ENCODE data around the gene BABAM1.
"Not testable (repeated sequence)": the region's sequence is repeated elsewhere in the genome, so short reads cannot be mapped to it uniquely, and the experiment has no call there.

Gene BABAM1

DNA sequence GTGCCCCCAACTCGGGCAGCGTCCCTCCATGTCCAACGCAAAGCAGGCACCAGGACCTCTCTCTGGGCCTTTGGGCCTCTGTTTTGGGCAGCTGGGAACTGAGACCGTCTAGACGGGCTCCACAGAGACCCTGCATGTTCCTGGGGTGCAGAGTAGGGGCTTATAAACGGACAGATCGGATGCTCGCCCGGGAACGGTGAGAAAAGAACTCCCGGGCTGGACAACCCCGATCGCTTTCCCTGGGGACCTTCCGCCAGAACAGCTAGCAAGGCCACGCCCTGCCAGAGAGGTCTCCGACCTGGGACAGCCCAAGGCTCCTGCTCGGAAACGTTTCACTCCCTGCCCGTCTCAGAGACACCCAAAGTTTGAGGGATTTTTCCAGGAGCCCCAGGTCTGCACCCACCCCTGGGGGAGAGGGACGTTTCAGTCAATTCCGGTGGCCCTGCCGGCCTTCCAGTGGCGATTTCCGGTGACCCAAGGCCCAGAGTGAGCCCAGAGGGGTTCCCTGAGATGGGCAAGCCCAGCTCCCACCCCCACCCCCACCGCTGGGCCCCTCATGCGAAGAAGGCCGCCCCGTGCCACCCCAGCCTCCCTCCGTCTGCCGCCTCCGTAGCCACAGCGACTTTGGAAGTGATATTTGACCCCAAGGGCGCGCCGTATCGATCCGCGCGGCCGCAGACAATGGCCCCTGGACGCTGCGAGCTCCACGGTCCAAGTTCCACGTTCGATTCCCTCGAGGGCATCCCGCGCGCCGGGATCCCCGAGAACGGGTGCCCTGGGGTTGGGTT lies 23.2 kb upstream of the BABAM1 start:
- peak in 1 of 2 experiments; percentile 28 for DNase-seq

DNA sequence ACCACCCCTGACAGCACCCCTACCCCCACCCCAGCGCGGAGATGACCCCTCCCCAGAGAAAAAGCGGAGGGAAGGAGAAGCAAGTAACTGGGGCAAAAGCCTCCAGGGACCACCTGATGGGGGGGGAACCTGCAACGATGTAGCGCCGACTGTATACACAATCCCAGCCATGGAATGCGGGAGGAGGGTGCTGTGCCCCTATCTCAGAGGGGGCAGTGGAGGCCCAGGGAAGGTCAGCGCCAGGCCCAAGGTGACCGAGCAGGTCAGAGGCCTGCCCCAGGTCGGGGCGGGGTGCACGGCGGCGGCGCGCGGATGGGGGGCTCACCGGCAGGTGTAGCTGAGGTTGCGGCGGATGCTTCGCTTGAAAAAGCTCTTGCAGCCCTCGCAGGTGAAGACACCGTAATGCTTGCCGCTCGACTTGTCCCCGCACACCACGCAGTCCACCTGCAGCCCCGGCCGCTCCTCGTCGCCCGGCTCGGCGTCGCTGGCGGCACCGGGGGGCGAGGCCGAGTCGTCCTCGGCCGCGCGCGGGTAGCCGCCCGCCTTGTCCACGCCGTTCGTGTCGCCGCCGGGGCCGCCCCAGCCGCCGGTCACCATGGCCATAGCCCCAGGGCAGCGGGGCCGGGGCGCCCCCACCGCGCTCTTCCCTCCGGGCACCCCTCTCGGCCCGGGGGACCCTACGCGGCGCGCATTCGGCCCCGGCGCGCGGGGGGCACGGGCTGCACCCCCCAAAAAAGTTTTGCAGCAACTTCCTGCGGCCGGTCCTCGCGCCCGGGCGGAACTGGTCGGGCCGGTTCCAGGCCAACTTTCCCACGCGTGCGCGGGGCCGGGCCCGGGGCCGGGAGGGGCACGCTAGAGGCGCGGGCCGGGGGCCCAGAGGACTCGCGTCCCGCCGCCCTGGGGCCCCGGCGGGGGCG lies 22.4 kb upstream of the BABAM1 start:
- no peak for DNase-seq

DNA sequence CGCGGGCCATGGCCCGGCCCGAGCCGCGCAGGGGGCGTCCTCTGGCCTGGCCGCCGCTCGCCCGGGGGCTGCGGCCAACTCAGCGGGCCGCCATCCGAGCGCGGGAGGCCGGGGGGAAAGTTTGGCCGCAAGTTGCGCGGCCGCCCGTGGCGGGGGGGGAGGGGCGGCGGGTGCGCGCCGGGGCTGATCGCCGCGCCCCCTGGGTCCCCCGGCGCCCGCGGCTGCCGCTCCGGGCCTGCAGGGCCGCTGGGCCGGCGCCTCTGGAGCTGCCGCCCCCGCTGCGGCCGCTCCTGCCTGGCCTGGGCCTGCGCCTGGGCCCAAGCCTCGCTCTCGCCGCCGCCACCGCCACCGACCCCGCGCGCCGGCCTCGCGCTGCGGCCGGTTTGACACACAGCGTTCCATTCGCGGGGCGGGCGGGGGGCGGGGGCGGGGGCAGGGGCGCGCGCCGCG lies 21.7 kb upstream of the BABAM1 start, which contains the start of gene NR2F6:
NR2F6 (minus strand) TSS at position 385 of the 450 bp plus-strand sequence. CDS start 699 bp downstream, outside the sequence.
- DNase-seq = no peak

DNA sequence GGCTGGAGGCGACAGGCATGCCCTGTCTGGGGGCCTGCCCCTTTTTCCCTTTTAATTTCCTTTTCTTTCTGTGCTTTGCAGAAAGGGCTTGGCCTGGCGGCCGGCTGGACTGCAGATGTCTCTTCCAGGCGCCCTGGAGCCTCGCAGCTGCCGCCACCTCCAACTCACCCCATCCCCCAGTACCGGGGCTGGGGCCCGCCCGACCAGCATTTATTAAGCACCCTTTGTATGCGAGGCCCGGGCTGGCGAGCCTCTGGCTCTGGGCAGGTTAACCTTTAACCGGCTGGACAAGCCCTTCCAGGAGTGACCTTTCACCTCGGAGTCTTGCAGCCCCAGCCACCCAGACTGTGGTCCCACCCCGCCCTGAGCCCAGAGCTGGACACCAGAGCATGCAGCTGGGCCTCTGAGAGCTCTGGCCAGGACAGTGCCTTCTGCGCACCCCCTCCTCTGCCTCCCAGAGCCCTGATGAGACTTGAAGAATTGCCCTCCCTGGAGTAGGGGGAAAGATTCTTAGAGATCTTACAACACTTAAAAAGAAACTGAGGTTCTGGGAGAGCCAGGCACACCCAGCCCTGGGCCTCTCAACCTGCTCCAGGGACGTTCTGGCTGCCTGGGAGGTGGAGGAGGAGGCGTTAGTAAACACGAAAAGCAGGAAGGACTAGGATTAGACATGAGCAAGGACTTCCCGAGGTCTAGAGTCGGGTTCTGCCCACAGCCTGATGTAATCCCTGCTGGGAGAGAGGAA lies 20.4 kb upstream of the BABAM1 start:
- no peak for DNase-seq

DNA sequence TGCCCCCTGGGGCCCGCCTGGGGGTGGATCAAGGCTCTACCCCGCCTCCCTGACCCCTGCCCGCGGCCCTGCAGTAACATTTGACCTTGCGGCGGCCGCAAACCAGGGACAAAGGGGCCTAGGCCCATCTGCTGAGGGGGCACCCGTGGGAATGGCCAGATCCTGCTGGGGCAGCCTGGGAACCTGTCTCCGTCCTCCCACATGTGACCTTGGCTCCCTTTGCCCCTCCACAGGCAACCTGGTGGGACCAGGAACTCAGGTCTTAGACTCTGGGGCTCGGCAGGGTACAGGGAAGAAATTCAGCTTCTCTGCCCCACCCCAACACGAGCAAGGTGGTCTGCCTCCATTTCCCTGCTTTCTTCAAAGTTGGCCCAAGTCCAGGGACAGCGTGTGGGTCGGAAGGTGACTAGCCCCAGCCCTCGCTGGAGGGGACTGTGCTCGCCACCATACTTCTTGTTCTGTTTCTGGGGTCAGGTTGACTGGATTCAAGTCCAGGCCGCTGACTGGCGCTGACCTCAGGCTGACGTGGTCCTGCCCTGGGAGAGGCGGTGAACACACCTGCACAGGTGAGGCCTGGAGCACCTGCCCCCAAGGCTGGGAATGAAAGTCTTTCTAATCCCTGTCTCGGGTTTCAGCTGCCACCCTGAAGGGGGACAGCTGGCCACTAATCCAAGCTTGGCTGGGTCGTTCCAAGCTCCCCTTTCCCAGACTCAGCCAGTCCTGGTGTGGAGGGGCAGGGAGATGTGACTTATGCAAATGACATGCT lies 19.0 kb upstream of the BABAM1 start:
- no peak for DNase-seq

DNA sequence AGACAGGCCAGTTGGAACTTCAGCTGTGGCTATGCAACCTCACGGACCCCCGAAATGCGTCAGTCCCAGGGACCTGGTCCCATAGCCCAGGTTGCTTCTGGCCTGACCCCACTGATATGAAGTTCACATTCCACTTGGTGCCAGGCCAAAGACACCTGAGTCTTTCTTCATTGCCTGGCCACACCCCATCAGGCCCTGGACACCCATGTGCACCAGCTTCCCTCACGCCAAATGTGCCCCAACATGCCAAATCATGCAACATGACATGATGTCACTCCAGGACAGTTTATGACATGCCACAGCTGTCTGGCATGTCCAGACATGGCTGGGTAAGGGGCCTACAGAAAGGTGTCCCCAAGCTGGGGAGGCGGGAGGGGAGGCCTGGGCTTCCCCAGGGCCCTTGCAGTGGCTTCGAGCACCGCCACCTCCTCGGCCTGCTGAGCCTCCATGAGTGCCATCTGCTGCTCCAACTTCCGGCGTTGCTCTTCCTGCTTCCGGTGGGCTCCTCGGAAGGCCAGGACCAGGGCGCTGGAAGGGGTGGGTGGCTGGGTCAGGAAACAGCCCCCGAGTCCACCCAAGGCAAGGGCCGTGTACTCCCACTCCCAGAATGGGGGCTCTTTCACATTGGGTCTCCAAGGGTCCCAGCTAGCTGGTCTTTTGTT lies 17.2 kb upstream of the BABAM1 start:
- no peak for DNase-seq

DNA sequence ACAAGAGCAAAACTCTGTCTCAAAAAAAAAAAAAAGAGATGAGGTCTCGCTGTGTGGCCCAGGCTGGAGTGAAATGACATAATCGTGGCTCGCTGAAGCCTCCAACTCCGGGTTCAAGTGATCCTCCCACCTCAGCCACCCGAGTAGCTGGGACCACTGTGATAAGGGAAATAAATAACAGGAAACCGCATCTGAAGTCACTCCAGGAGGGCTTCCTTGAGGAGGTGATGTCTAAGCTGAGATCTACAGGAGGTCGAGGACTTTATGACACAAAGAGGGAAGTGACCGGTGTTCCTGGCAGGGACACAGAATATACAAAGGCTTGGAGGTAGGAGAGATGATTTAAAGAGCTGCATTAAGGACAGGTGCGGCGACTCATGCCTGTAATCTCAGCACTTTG lies 12.6 kb upstream of the BABAM1 start:
- no peak for DNase-seq

DNA sequence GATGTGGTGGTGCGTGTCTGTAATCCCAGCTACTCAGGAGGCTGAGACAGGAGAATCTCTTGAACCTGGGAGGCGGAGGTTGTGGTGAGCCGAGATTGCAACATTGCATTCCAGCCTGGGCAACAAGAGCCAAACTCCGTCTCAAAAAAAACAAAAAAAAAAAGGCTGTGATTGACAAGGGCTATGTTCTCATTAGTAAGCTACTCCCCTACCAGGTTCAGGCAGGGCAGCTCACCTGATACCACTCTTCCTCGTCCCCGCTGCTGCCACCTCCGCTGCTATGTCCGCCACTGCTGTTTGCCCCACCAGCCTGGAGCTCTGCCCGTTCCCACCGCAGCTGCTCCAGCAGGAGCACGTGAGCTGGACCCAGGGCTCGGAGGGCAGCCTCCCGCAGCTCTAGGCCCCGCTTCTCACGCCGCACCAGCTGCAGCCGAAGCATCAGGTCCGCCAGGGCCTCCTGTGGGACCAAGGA lies 12.1 kb upstream of the BABAM1 start:
- no peak for DNase-seq

DNA sequence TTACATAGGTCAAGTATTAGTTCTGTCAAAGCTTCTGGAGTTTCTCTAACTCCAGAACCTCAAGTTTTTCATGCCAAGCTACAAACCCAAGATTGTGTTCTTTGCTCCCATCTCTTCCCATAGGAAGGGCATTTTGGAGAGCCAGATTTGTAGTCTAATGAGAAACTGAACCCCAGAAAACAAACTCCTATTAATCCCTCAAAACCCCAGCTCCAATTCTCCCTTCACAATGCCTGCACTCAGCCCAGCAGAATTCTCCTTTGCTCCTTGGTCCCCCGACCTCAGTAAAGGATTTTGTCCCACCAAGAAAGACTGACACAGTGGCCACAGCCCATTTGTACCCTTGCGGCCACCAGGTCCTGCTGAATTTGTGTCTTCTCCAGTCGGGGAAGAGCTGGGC lies 11.1 kb upstream of the BABAM1 start:
- DNase-seq = no peak

DNA sequence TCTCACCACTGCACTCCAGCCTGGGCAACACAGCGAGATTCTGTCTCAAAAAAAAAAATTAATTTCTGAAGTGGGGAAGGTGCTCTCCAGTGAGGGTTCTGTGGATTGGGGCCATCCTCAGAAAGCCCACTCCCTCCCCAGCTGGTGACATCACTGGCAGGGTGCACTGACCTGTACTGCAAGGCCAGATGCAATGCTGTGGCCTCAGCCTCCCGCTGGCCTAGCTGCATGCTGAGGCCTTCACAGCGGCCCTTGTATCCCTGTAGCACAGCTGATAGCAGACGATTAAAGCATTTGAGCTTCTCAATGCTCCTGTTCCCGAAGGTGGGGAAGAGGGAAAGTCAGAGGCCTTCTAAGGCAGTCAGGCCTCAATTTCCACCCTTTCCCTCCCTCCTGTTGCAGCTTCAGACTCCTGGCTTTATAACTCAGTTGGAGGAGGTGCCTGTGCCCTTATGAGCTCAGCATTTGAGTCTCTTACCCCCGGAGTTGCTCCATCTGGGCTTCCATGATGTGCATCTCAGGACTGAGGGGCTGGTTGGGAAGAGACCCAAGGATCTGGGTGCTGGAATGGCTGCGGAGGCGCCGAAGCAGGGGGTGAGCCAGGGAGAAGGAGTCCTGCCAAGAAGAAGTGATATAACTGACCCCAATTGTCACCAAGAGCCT lies 8.0 kb upstream of the BABAM1 start:
- DNase-seq = no peak

DNA sequence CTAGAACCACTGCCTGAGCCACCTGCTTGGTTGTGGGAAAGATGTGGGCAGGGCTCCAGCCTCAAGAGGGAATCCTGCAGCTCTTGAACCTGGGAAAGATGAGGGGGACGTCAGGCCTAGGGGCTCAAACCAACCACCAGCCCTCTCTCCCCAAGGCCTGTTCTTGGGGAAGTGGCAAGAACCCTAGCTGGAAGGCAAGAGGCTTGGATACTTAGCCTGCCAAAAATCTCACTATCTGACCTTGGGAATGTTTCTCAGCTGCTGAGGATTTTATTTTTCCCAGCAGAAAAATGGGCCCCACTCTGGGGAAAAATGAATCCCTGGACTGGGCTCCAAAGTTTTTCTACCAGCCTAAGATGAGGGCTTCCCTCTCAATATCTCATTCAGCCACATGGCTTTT lies 7.3 kb upstream of the BABAM1 start:
- no peak for DNase-seq

DNA sequence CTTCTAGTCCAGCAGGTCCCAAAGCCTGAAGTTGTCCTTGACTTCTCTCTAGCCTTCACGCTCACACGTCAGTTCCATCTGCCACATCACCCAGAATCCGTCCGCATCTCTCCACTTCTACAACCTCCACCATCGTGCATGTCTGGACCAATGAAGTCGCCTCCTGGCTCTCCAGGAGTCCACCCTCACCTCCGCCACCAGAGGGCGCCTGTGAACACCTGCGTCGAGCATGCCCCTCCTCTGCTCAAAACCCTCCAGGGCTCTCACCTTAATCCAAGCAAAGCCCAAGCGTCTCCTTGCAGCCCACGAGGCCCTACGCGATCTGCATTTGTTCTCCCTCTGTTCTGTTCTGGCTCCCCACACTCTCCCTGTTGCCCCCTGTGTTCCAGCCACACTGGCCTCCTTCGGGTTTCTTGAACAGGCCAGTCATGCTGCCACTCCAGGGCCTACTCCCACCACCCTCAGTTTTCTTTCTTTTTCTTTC lies 6.4 kb upstream of the BABAM1 start:
- DNase-seq = peak; percentile 81 to 82

DNA sequence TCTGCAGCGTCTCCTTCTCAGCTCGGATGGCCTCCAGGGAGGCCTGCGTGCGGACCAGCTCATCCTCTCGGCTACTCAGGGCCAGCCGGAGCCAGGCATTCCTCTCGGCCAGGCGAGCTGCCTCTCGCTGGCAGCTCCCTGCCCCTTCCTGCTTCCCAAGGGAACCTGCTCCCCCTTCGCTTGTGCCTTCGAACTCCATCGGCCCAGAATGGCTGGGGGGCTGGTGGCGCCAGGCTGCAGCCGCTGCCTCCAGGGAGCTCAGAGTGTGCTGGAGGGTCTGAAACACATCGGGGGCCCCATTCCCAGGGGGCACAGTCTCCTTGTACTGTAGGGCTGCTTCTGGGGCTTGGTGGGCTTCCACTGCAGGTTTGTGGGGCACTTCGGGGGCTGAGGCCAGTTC lies 4.7 kb upstream of the BABAM1 start:
- DNase-seq = no peak

DNA sequence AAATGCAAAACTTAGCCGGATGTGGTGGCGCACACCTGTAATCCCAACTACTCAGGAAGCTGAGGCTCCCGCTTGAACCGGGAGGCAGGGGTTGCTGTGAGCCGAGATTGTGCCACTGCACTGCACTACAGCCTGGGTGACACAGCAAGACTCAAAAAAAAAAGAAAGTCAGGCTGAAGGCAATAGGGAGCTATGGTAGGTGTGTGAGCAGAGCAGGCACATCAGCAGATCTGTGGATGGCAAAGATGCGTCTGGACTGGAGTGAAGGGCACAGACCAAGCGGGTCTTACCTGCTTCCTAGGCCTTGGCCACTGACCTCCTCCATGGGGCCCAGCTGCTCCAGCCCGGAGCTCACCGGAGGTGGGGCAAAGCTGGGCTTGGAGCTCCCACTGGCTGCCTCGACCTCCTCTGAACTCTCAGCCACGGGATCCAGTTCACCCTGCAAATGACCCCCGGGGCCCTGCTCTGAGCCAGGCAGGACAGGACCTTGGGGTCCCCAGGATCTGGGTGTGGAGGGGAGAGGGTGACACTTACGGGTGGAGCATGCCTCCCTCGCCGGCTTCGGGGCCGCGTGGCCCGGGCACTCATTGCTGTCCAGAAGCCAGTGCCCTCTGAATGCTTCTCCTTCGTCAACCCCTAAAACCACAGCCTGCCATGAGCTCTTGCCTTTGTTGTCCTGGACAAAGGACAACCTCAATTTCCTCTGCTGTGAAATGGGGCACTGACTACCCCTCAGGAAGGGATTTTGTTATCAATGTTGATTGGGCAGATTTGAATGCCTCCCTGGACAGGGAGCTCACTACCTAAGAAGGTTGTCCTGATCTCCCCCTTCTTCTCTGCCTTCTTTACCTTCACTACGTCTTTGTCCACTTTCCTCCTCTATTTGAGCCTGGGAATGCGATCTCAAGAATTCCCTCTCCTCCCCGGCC lies 3.3 kb upstream of the BABAM1 start:
- no peak for DNase-seq

DNA sequence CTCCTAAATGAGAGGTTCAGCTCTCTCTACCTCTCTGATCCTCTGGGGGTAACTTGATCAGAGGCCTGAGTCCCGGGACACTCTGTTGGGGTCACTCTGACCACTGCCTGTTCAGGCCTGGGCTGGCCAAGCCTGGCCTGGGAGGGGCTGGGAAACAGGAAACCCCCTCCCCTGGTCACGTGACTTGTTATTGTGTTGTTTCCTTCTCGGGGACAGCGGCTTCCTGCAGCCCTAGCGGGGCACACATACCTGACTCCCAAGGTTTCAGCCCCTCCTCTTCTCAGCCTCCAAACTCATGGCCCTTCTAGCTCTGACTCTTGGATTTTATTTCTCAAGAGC lies 2.6 kb upstream of the BABAM1 start, which contains the start of gene USHBP1:
USHBP1 (minus strand) TSS at position 105 of the 339 bp plus-strand sequence. CDS start 446 bp downstream, outside the sequence.
- no peak for DNase-seq

DNA sequence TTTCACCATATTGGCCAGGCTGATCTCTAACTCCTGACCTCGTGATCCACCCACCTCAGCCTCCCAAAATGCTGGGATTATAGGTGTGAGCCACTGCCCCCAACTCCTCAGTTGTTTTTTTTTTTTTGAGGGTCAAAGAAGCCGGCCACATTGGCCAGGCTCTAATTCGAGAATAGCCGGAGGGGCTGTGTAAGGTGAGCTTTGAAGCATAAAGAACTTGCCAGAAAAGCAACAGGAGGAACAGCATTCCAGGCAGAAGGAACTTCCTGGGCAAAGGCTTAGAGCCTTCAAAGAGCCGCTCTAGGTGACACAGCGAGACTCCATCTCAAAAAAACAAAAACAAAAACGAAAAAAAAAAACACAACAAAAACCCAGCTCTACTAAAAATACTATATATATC lies 1.2 kb upstream of the BABAM1 start:
- no peak for DNase-seq

DNA sequence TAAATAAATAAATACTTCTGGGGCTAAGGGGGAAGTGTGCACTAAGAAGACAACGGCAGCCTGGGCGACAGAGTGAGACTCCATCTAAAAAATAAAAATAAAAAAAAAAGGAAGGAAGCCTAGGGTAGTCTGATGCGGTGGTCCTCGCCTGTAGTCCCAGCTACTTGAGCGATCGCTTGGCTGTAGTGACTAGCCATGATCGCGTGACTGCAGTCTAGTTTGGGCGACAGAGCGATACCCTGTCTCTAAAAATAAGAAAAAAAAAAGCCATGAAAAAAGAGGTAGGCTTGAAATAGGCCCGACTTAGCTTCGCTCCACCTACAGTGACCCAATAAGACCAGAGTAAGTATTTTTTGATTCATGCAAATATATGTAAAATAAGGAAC lies 661 bp upstream of the BABAM1 start:
- no peak for DNase-seq

DNA sequence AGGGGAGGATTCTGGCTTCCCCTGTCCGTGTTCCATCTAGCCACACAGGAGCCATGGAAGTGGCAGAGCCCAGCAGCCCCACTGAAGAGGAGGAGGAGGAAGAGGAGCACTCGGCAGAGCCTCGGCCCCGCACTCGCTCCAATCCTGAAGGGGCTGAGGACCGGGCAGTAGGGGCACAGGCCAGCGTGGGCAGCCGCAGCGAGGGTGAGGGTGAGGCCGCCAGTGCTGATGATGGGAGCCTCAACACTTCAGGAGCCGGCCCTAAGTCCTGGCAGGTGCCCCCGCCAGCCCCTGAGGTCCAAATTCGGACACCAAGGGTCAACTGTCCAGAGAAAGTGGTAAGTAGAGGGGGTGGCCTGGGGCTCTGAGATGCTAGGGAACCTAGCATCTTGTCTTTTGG lies 1.5 kb downstream of the BABAM1 start:
- DNase-seq = no peak

DNA sequence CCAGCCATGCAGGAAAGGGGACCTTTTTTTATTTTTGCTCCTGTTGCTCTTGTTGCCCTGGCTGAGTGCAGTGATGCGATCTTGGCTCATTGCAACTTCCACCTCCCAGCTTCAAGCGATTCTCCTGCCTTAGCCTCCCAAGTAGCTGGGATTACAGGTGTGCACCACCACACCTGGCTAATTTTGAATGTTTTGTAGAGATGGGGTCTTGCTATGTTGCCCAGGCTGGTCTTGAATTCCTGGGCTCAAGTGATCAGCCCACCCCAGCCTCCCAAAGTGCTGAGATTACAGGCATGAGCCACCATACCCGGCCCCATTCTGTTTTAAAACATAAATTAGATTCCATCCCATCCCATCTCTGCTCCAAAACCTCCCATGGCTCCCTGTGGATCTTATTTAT lies 7.6 kb downstream of the BABAM1 start:
- not testable (repeated sequence) for DNase-seq
